Measurements from ENCODE around the gene USPL1. TPM values are rescaled to one million over a fixed set of nuclear protein-coding genes. Genes with fewer than 3 reads are reported as not detected.
A peak's percentile ranks its signal among the peaks of the same experiment; 100 is the strongest.

The USPL1 gene
- total and polyA plus RNA-seq, 2 donors from 2014 or later, result 6.3 to 18.4 TPM

GRCh38 chr13:30697177-30697953, 79.6 kb downstream of the USPL1 start:
- Histone ChIP-seq H3K27ac (ENCODE audit: low read depth in 2 of 2, low read length in 2 of 2) (no peak overlapping the region), H3K4me3 (ENCODE audit: low read length in 3 of 3) (no peak overlapping the region), H3K9me3 (ENCODE audit: control insufficient read depth in 2 of 3, insufficient read depth in 1 of 3, low read length in 3 of 3) (no peaks in the 10 kb centered on the region), H3K27me3 (ENCODE audit: control insufficient read depth, insufficient read depth, low read length) (no peaks in the 10 kb centered on the region), H3K36me3 (ENCODE audit: control insufficient read depth in 2 of 3, insufficient read depth in 3 of 3, low read length in 3 of 3) (no peaks in the 10 kb centered on the region), H3K4me1 (ENCODE audit: control insufficient read depth in 2 of 3, insufficient read depth in 2 of 3, low read depth in 1 of 3, low read length in 3 of 3) (peaks cover 0 to 7% (median 0%) of the 10 kb centered on the region in 3 donors), H3K9ac (ENCODE audit: low read length in 3 of 3) (no peak overlapping the region)
- FAIRE-seq (no peak), DNase-seq (peak in 1 of 5 donors; percentile 32)
- intact Hi-C loops (cut with DNase I), result no loop called here
- no peak for TF ChIP-seq CTCF (IDR thresholded peaks at IDR 0.05; ENCODE audit: borderline replicate concordance, extremely low read depth, insufficient read depth)

GRCh38 chr13:30697996-30698401, 80.3 kb downstream of the USPL1 start:
- Histone ChIP-seq H3K27me3 (ENCODE audit: control insufficient read depth, insufficient read depth, low read length) (no peaks in the 10 kb centered on the region), H3K9ac (ENCODE audit: low read length in 3 of 3) (no peak overlapping the region), H3K36me3 (ENCODE audit: control insufficient read depth in 2 of 3, insufficient read depth in 3 of 3, low read length in 3 of 3) (no peaks in the 10 kb centered on the region), H3K27ac (ENCODE audit: low read depth in 2 of 2, low read length in 2 of 2) (no peak overlapping the region), H3K4me3 (ENCODE audit: low read length in 3 of 3) (no peak overlapping the region), H3K4me1 (ENCODE audit: control insufficient read depth in 2 of 3, insufficient read depth in 2 of 3, low read depth in 1 of 3, low read length in 3 of 3) (peaks cover 0 to 7% (median 0%) of the 10 kb centered on the region in 3 donors), H3K9me3 (ENCODE audit: control insufficient read depth in 2 of 3, insufficient read depth in 1 of 3, low read length in 3 of 3) (no peaks in the 10 kb centered on the region)
- no peak for DNase-seq
- intact Hi-C loops (cut with DNase I), result no loop called here
- FAIRE-seq, result no peak
- no peak for TF ChIP-seq CTCF (IDR thresholded peaks at IDR 0.05; ENCODE audit: borderline replicate concordance, extremely low read depth, insufficient read depth)

- H3K4me3 ChIP-seq (ENCODE audit: low read length in 3 of 3), result no peak overlapping the region
- FAIRE-seq, result no peak
- no peaks in the 10 kb centered on the region for H3K9me3 ChIP-seq (ENCODE audit: control insufficient read depth in 2 of 3, insufficient read depth in 1 of 3, low read length in 3 of 3)
- intact Hi-C loops (cut with DNase I), result no loop called here
- TF ChIP-seq CTCF (IDR thresholded peaks at IDR 0.05; ENCODE audit: borderline replicate concordance, extremely low read depth, insufficient read depth), result no peak
- H3K36me3 ChIP-seq (ENCODE audit: control insufficient read depth in 2 of 3, insufficient read depth in 3 of 3, low read length in 3 of 3), result no peaks in the 10 kb centered on the region
- no peak overlapping the region for H3K9ac ChIP-seq (ENCODE audit: low read length in 3 of 3)
- DNase-seq, result no peak
- H3K27me3 ChIP-seq (ENCODE audit: control insufficient read depth, insufficient read depth, low read length), result no peaks in the 10 kb centered on the region
- H3K4me1 ChIP-seq (ENCODE audit: control insufficient read depth in 2 of 3, insufficient read depth in 2 of 3, low read depth in 1 of 3, low read length in 3 of 3), result peaks cover 0 to 7% (median 0%) of the 10 kb centered on the region in 3 donors
- no peak overlapping the region for H3K27ac ChIP-seq (ENCODE audit: low read depth in 2 of 2, low read length in 2 of 2)
Observed at GRCh38 chr13:30698488-30699005, 80.8 kb downstream of the USPL1 start.
